ENCODE data around the gene MAP3K21. TPM values are rescaled to one million over a fixed set of nuclear protein-coding genes. Genes with fewer than 3 reads are reported as not detected.

MAP3K21 gene
- total RNA-seq, 1 experiment from 2014 or later: 5.1 TPM

Other genes starting within 250 kb of the MAP3K21 start
- gene PCNX2, start 32.0 kb upstream of the MAP3K21 start, total RNA-seq (2014; rRNA removed; shearing (Covaris generic)): 14.7 and 18.6 TPM in 2 replicates